A549 (cell line): ENCODE results near the gene SAMMSON. TPM values are rescaled to one million over a fixed set of nuclear protein-coding genes. Genes with fewer than 3 reads are reported as not detected.

Experiments
- ATAC-seq, 2 experiments: fragments of 200-7000 bp in 1 of 2; fragments of >200 bp in 1 of 2; cut with Nextera tagmentation in 1 of 2; cut with Tn5 transposase in 1 of 2; 3 replicates each; pipeline versions ENCODE4 v1.8.0 to v1.9.1; 2018 to 2020; ENCODE audit warnings: mild to moderate bottlenecking in 1 of 2, moderate library complexity in 1 of 2
- CTCF ChIA-PET: fragments of 300-600 bp; sonication (Branson Sonifier 250); formaldehyde crosslinking; extraction: SDS; loops from one replicate; lab custom pipeline; 2021; ENCODE audit warnings: antibody characterized with exemption, inconsistent platforms; lab: Yijun Ruan, JAX
- POLR2A ChIA-PET: fragments of 350-600 bp; formaldehyde crosslinking; extraction: SDS; loops from one replicate; lab custom pipeline; 2021; ENCODE audit warnings: antibody characterized with exemption, inconsistent platforms; lab: Yijun Ruan, JAX
- DNase-seq, 2 experiments: peaks; one replicate each; pipeline versions ENCODE4 v3.0.0 to v3.0.0-alpha.2; 2011 to 2016; ENCODE audit warnings: low read depth in 1 of 2, low spot score in 1 of 2
- FAIRE-seq: peaks from 2 replicates; lab custom pipeline; 2011; peaks lifted over from hg19 to GRCh38; lab: Jason Lieb, UNC
- H3K27ac ChIP-seq, 2 experiments: fragments of >200 bp; sonication (Bioruptor Twin); formaldehyde crosslinking; 3 replicates each; pipeline ENCODE4 v1.5.1; 2016 to 2017
- H3K4me1 ChIP-seq: fragments of >200 bp; sonication (Bioruptor Twin); formaldehyde crosslinking; 3 replicates; pipeline ENCODE4 v1.6.1; 2016
- H3K4me2 ChIP-seq: fragments of >200 bp; sonication (Bioruptor Twin); formaldehyde crosslinking; 3 replicates; pipeline ENCODE4 v1.6.1; 2016
- H3K4me3 ChIP-seq: fragments of >200 bp; sonication (Bioruptor Twin); formaldehyde crosslinking; 3 replicates; pipeline ENCODE4 v1.5.1; 2016
- H3K9me3 ChIP-seq: fragments of >200 bp; sonication (Bioruptor Twin); formaldehyde crosslinking; 3 replicates; pipeline ENCODE4 v1.6.1; 2016
- ATOH8 ChIP-seq: fragments of 250-450 bp; sonication (Bioruptor Pico); IDR thresholded peaks from 2 replicates; pipeline ENCODE4 v1.5.0; 2020; ENCODE audit warnings: low read depth, mild to moderate bottlenecking, moderate library complexity
- BCL3 ChIP-seq: fragments of >200 bp; sonication (Bioruptor Twin); formaldehyde crosslinking; IDR thresholded peaks from 3 replicates; pipeline ENCODE4 v1.6.1; 2016
- CEBPB ChIP-seq, 2 experiments: fragments of >200 bp in 1 of 2; sonication (Bioruptor Twin) in 1 of 2; formaldehyde crosslinking in 1 of 2; IDR thresholded peaks; 2 replicates each; pipeline ENCODE4 v1.6.1; 2012 to 2016
- CHD2 ChIP-seq: fragments of 150-350 bp; IDR thresholded peaks from 2 replicates; pipeline ENCODE4 v1.6.1; 2014; ENCODE audit warnings: low read length; ENCODE audit not compliant: partially characterized antibody
- CHD4 ChIP-seq: fragments of 200-600 bp; sonication (generic); IDR thresholded peaks from 2 replicates; pipeline ENCODE4 v1.6.1; 2016; ENCODE audit warnings: antibody characterized with exemption, mild to moderate bottlenecking, borderline replicate concordance
- CTCF ChIP-seq: fragments of >200 bp; sonication (Bioruptor Twin); formaldehyde crosslinking; IDR thresholded peaks from 3 replicates; pipeline ENCODE4 v1.5.1; 2016
- E2F6 ChIP-seq: IDR thresholded peaks from 2 replicates; pipeline ENCODE4 v1.6.1; 2012; ENCODE audit warnings: low read depth, borderline replicate concordance
- EHMT2 ChIP-seq: fragments of 200-600 bp; sonication (generic); IDR thresholded peaks from 2 replicates; pipeline ENCODE4 v1.6.1; 2016; ENCODE audit warnings: antibody characterized with exemption, low read depth, mild to moderate bottlenecking, moderate library complexity
- ELK1 ChIP-seq: fragments of 150-350 bp; IDR thresholded peaks from 2 replicates; pipeline ENCODE4 v1.6.1; 2014; ENCODE audit warnings: low read depth, mild to moderate bottlenecking, low read length
- FOSL2 ChIP-seq, 2 experiments: fragments of 450-650 bp in 1 of 2; fragments of >200 bp in 1 of 2; sonication (Bioruptor Twin) in 1 of 2; formaldehyde crosslinking; IDR thresholded peaks; 2 replicates each; pipeline versions ENCODE4 v1.5.0 to v1.6.1; 2016 to 2020; ENCODE audit warnings: mild to moderate bottlenecking in 1 of 2, moderate library complexity in 1 of 2
- HMGXB4 ChIP-seq: fragments of 250-450 bp; sonication (Bioruptor Pico); IDR thresholded peaks from 2 replicates; pipeline ENCODE4 v1.5.0; 2021; ENCODE audit warnings: mild to moderate bottlenecking, moderate library complexity, borderline replicate concordance
- HOXB5 ChIP-seq: fragments of 250-450 bp; sonication (Bioruptor Pico); IDR thresholded peaks from 2 replicates; pipeline ENCODE4 v1.5.0; 2020; ENCODE audit warnings: mild to moderate bottlenecking, moderate library complexity
- JUNB ChIP-seq: fragments of >200 bp; sonication (Bioruptor Twin); formaldehyde crosslinking; IDR thresholded peaks from 2 replicates; pipeline ENCODE4 v1.6.1; 2016
- KDM5A ChIP-seq: fragments of 200-600 bp; sonication (generic); IDR thresholded peaks from 2 replicates; pipeline ENCODE4 v1.6.1; 2016; ENCODE audit warnings: antibody characterized with exemption, mild to moderate bottlenecking
- NPAS2 ChIP-seq: fragments of 250-450 bp; sonication (Bioruptor Pico); IDR thresholded peaks from 2 replicates; pipeline ENCODE4 v1.8.0; 2022; ENCODE audit warnings: mild to moderate bottlenecking, moderate library complexity, borderline replicate concordance
- PHF8 ChIP-seq: fragments of 200-600 bp; sonication (generic); IDR thresholded peaks from 2 replicates; pipeline ENCODE4 v1.6.1; 2016; ENCODE audit warnings: low read depth, mild to moderate bottlenecking, antibody characterized with exemption, moderate library complexity, borderline replicate concordance
- POLR2AphosphoS2 ChIP-seq: conservative IDR thresholded peaks from 2 replicates; pipeline ENCODE4 v1.6.1; 2012; ENCODE audit warnings: low read length, improper control_type of control experiment, inconsistent platforms
- RNF2 ChIP-seq: fragments of 200-600 bp; sonication (generic); IDR thresholded peaks from 2 replicates; pipeline ENCODE4 v1.6.1; 2016; ENCODE audit warnings: low read depth, mild to moderate bottlenecking, antibody characterized with exemption, moderate library complexity, borderline replicate concordance
- USF2 ChIP-seq: fragments of 450-650 bp; IDR thresholded peaks from 2 replicates; pipeline ENCODE4 v1.6.1; 2014; ENCODE audit warnings: antibody characterized with exemption
- ZNF302 ChIP-seq: fragments of 250-450 bp; sonication (Bioruptor Pico); IDR thresholded peaks from 2 replicates; pipeline ENCODE4 v1.9.0; 2021; ENCODE audit warnings: inconsistent platforms, mild to moderate bottlenecking, moderate library complexity
- WGBS: methylation state at CpG from one replicate; pipeline ENCODE4 v1.1.6; 2017; ENCODE audit errors: missing lambda C conversion rate; 5-methylcytosine and 5-hydroxymethylcytosine counted together
- polyA plus RNA-seq, 4 experiments: library from polyadenylated mRNA; depleted of rRNA in 3 of 4; stranded (reverse); fragments of >200 nt; fragmentation: RNase III in 1 of 4; extraction: RNeasy Plus Mini Kit Qiagen cat#74134 plus additional on column Dnase treatment in 1 of 4; gene quantifications; 2 replicates in 3 of 4; 3 replicates in 1 of 4; pipeline ENCODE4 v1.2.3, GENCODE V29; 2011 to 2017

SAMMSON gene
- polyA plus RNA-seq, 2 of the 4 experiments (the other 2 are of a cell fraction): not detected

- no peak for DNase-seq
- FAIRE-seq: no peak
- CTCF ChIA-PET: no interaction called here
- H3K4me2 ChIP-seq: no peak overlapping the region
- H3K4me1 ChIP-seq: no peaks in the 10 kb centered on the region
- H3K9me3 ChIP-seq: no peaks in the 10 kb centered on the region
- POLR2A ChIA-PET: no interaction called here
- TF ChIP-seq POLR2AphosphoS2: no peak
- TF ChIP-seq FOSL2 (IDR thresholded peaks at IDR 0.05): no peak
- no peak for TF ChIP-seq FOSL2 (CRISPR knock-in tag; IDR thresholded peaks at IDR 0.05)
- TF ChIP-seq RNF2: no peak
- no peak for TF ChIP-seq KDM5A
- TF ChIP-seq PHF8: no peak
- no peak for TF ChIP-seq EHMT2
- no peak for TF ChIP-seq USF2
- no peak for TF ChIP-seq CEBPB (IDR thresholded peaks at IDR 0.05)
- TF ChIP-seq ATOH8 (CRISPR knock-in tag): no peak
- TF ChIP-seq ELK1: no peak
- no peak for TF ChIP-seq CHD4
- no peak for TF ChIP-seq HOXB5 (CRISPR knock-in tag)
- no peak for TF ChIP-seq HMGXB4 (CRISPR knock-in tag)
- no peak for TF ChIP-seq CTCF
- TF ChIP-seq CHD2: no peak
- no peak for TF ChIP-seq ZNF302 (CRISPR knock-in tag)
- TF ChIP-seq NPAS2 (CRISPR knock-in tag): no peak
- TF ChIP-seq JUNB: no peak
- no peak for TF ChIP-seq E2F6
- no peak for TF ChIP-seq BCL3
- no peak for ATAC-seq
- H3K27ac ChIP-seq: no peak overlapping the region
- WGBS: 3% methylated on average over 1 of the region's 1 CpG
- no peak overlapping the region for H3K4me3 ChIP-seq
Measured at GRCh38 chr3:70038693-70039092, 39.2 kb downstream of the SAMMSON start.
